A549 (cell line): ENCODE data around the gene CHMP4A. TPM values are rescaled to one million over a fixed set of nuclear protein-coding genes. Genes with fewer than 3 reads are reported as not detected.

Source experiments
- ATAC-seq, 2 experiments: fragments of 200-7000 bp in 1 of 2; fragments of >200 bp in 1 of 2; cut with Nextera tagmentation in 1 of 2; cut with Tn5 transposase in 1 of 2; 3 replicates each; pipeline versions ENCODE4 v1.8.0 to v1.9.1; 2018 to 2020; ENCODE audit warnings: mild to moderate bottlenecking in 1 of 2, moderate library complexity in 1 of 2
- CTCF ChIA-PET: fragments of 300-600 bp; sonication (Branson Sonifier 250); formaldehyde crosslinking; extraction: SDS; loops from one replicate; lab custom pipeline; 2021; ENCODE audit warnings: antibody characterized with exemption, inconsistent platforms; lab: Yijun Ruan, JAX
- POLR2A ChIA-PET: fragments of 350-600 bp; formaldehyde crosslinking; extraction: SDS; loops from one replicate; lab custom pipeline; 2021; ENCODE audit warnings: antibody characterized with exemption, inconsistent platforms; lab: Yijun Ruan, JAX
- DNase-seq, 2 experiments: peaks; one replicate each; pipeline versions ENCODE4 v3.0.0 to v3.0.0-alpha.2; 2011 to 2016; ENCODE audit warnings: low read depth in 1 of 2, low spot score in 1 of 2
- FAIRE-seq: peaks from 2 replicates; lab custom pipeline; 2011; peaks lifted over from hg19 to GRCh38; lab: Jason Lieb, UNC
- H3K27ac ChIP-seq, 2 experiments: fragments of >200 bp; sonication (Bioruptor Twin); formaldehyde crosslinking; 3 replicates each; pipeline ENCODE4 v1.5.1; 2016 to 2017
- H3K4me1 ChIP-seq: fragments of >200 bp; sonication (Bioruptor Twin); formaldehyde crosslinking; 3 replicates; pipeline ENCODE4 v1.6.1; 2016
- H3K4me2 ChIP-seq: fragments of >200 bp; sonication (Bioruptor Twin); formaldehyde crosslinking; 3 replicates; pipeline ENCODE4 v1.6.1; 2016
- H3K4me3 ChIP-seq: fragments of >200 bp; sonication (Bioruptor Twin); formaldehyde crosslinking; 3 replicates; pipeline ENCODE4 v1.5.1; 2016
- H3K9me3 ChIP-seq: fragments of >200 bp; sonication (Bioruptor Twin); formaldehyde crosslinking; 3 replicates; pipeline ENCODE4 v1.6.1; 2016
- ATOH8 ChIP-seq: fragments of 250-450 bp; sonication (Bioruptor Pico); IDR thresholded peaks from 2 replicates; pipeline ENCODE4 v1.5.0; 2020; ENCODE audit warnings: low read depth, mild to moderate bottlenecking, moderate library complexity
- CBX2 ChIP-seq: fragments of 200-600 bp; sonication (generic); IDR thresholded peaks from 2 replicates; pipeline ENCODE4 v1.6.1; 2016; ENCODE audit warnings: low read depth, mild to moderate bottlenecking, borderline replicate concordance
- CBX8 ChIP-seq: fragments of 200-600 bp; sonication (generic); IDR thresholded peaks from 2 replicates; pipeline ENCODE4 v1.6.1; 2016
- CEBPB ChIP-seq, 2 experiments: fragments of >200 bp in 1 of 2; sonication (Bioruptor Twin) in 1 of 2; formaldehyde crosslinking in 1 of 2; IDR thresholded peaks; 2 replicates each; pipeline ENCODE4 v1.6.1; 2012 to 2016
- CHD2 ChIP-seq: fragments of 150-350 bp; IDR thresholded peaks from 2 replicates; pipeline ENCODE4 v1.6.1; 2014; ENCODE audit warnings: low read length; ENCODE audit not compliant: partially characterized antibody
- CHD4 ChIP-seq: fragments of 200-600 bp; sonication (generic); IDR thresholded peaks from 2 replicates; pipeline ENCODE4 v1.6.1; 2016; ENCODE audit warnings: antibody characterized with exemption, mild to moderate bottlenecking, borderline replicate concordance
- E2F6 ChIP-seq: IDR thresholded peaks from 2 replicates; pipeline ENCODE4 v1.6.1; 2012; ENCODE audit warnings: low read depth, borderline replicate concordance
- EHMT2 ChIP-seq: fragments of 200-600 bp; sonication (generic); IDR thresholded peaks from 2 replicates; pipeline ENCODE4 v1.6.1; 2016; ENCODE audit warnings: antibody characterized with exemption, low read depth, mild to moderate bottlenecking, moderate library complexity
- EP300 ChIP-seq, 2 experiments: fragments of >200 bp; sonication (Bioruptor Twin); formaldehyde crosslinking; IDR thresholded peaks; 2 replicates in 1 of 2; 3 replicates in 1 of 2; pipeline ENCODE4 v1.6.1; 2016 to 2017
- FOXS1 ChIP-seq: fragments of 250-450 bp; sonication (Bioruptor Pico); IDR thresholded peaks from 2 replicates; pipeline ENCODE4 v1.5.0; 2020; ENCODE audit warnings: mild to moderate bottlenecking, moderate library complexity
- GATA3 ChIP-seq: IDR thresholded peaks from 2 replicates; pipeline ENCODE4 v1.6.1; 2012; ENCODE audit warnings: borderline replicate concordance
- HES2 ChIP-seq: fragments of >200 bp; sonication (Bioruptor Twin); formaldehyde crosslinking; IDR thresholded peaks from 2 replicates; pipeline ENCODE4 v1.6.1; 2016
- HMGXB4 ChIP-seq: fragments of 250-450 bp; sonication (Bioruptor Pico); IDR thresholded peaks from 2 replicates; pipeline ENCODE4 v1.5.0; 2021; ENCODE audit warnings: mild to moderate bottlenecking, moderate library complexity, borderline replicate concordance
- HOXA7 ChIP-seq: fragments of 250-450 bp; sonication (Bioruptor Pico); IDR thresholded peaks from 2 replicates; pipeline ENCODE4 v1.5.0; 2020; ENCODE audit warnings: mild to moderate bottlenecking, moderate library complexity
- HOXB13 ChIP-seq: fragments of 250-450 bp; sonication (Bioruptor Pico); IDR thresholded peaks from 2 replicates; pipeline ENCODE4 v1.5.0; 2020; ENCODE audit warnings: low read depth, mild to moderate bottlenecking, moderate library complexity
- JUNB ChIP-seq: fragments of >200 bp; sonication (Bioruptor Twin); formaldehyde crosslinking; IDR thresholded peaks from 2 replicates; pipeline ENCODE4 v1.6.1; 2016
- KDM1A ChIP-seq: fragments of 200-600 bp; sonication (generic); IDR thresholded peaks from 2 replicates; pipeline ENCODE4 v1.6.1; 2016; ENCODE audit warnings: low read depth, mild to moderate bottlenecking
- KDM5A ChIP-seq: fragments of 200-600 bp; sonication (generic); IDR thresholded peaks from 2 replicates; pipeline ENCODE4 v1.6.1; 2016; ENCODE audit warnings: antibody characterized with exemption, mild to moderate bottlenecking
- MAFK ChIP-seq: fragments of 450-650 bp; IDR thresholded peaks from 2 replicates; pipeline ENCODE4 v1.6.1; 2014; ENCODE audit not compliant: partially characterized antibody
- MAZ ChIP-seq: fragments of 150-350 bp; IDR thresholded peaks from 2 replicates; pipeline ENCODE4 v1.6.1; 2014; ENCODE audit warnings: antibody characterized with exemption, low read depth, low read length, borderline replicate concordance
- MYC ChIP-seq: IDR thresholded peaks from 2 replicates; pipeline ENCODE4 v1.6.1; 2012; ENCODE audit warnings: mild to moderate bottlenecking, inconsistent platforms, low read length, improper control_type of control experiment, borderline replicate concordance
- NFE2L2 ChIP-seq: fragments of 150-350 bp; conservative IDR thresholded peaks from 2 replicates; pipeline ENCODE4 v1.6.1; 2014; ENCODE audit warnings: low read length
- NPAS2 ChIP-seq: fragments of 250-450 bp; sonication (Bioruptor Pico); IDR thresholded peaks from 2 replicates; pipeline ENCODE4 v1.8.0; 2022; ENCODE audit warnings: mild to moderate bottlenecking, moderate library complexity, borderline replicate concordance
- NR3C1 ChIP-seq: fragments of >200 bp; sonication (Bioruptor Twin); formaldehyde crosslinking; IDR thresholded peaks from 3 replicates; pipeline ENCODE4 v1.6.1; 2017
- POLR2AphosphoS2 ChIP-seq: conservative IDR thresholded peaks from 2 replicates; pipeline ENCODE4 v1.6.1; 2012; ENCODE audit warnings: low read length, improper control_type of control experiment, inconsistent platforms
- RARB ChIP-seq: fragments of 250-450 bp; sonication (Bioruptor Pico); IDR thresholded peaks from 2 replicates; pipeline ENCODE4 v1.8.0; 2021; ENCODE audit warnings: mild to moderate bottlenecking, moderate library complexity
- SMC3 ChIP-seq: fragments of >200 bp; sonication (Bioruptor Twin); formaldehyde crosslinking; IDR thresholded peaks from 3 replicates; pipeline ENCODE4 v1.6.1; 2018; ENCODE audit warnings: inconsistent platforms
- TP53 ChIP-seq: fragments of 250-450 bp; sonication (Bioruptor Pico); IDR thresholded peaks from 2 replicates; pipeline ENCODE4 v1.5.0; 2021; ENCODE audit warnings: mild to moderate bottlenecking, moderate library complexity
- ZC3H11A ChIP-seq: fragments of 450-650 bp; IDR thresholded peaks from 2 replicates; pipeline ENCODE4 v1.6.1; 2014; ENCODE audit warnings: antibody characterized with exemption, mild to moderate bottlenecking
- ZFP36 ChIP-seq: fragments of 450-650 bp; IDR thresholded peaks from 2 replicates; pipeline ENCODE4 v1.6.1; 2014; ENCODE audit warnings: borderline replicate concordance; ENCODE audit not compliant: partially characterized antibody
- ZNF302 ChIP-seq: fragments of 250-450 bp; sonication (Bioruptor Pico); IDR thresholded peaks from 2 replicates; pipeline ENCODE4 v1.9.0; 2021; ENCODE audit warnings: inconsistent platforms, mild to moderate bottlenecking, moderate library complexity
- WGBS: methylation state at CpG from one replicate; pipeline ENCODE4 v1.1.6; 2017; ENCODE audit errors: missing lambda C conversion rate; 5-methylcytosine and 5-hydroxymethylcytosine counted together
- polyA plus RNA-seq, 4 experiments: library from polyadenylated mRNA; depleted of rRNA in 3 of 4; stranded (reverse); fragments of >200 nt; fragmentation: RNase III in 1 of 4; extraction: RNeasy Plus Mini Kit Qiagen cat#74134 plus additional on column Dnase treatment in 1 of 4; gene quantifications; 2 replicates in 3 of 4; 3 replicates in 1 of 4; pipeline ENCODE4 v1.2.3, GENCODE V29; 2011 to 2017

CHMP4A gene
- polyA plus RNA-seq, 2 of the 4 experiments (the other 2 are of a cell fraction): 102 to 112 TPM

- Histone ChIP-seq H3K4me2 (no peak overlapping the region), H3K9me3 (no peaks in the 10 kb centered on the region)
- DNase-seq: no peak
- TF ChIP-seq GATA3 (no peak), MAZ (no peak), KDM1A (no peak), ZNF302 (CRISPR knock-in tag) (no peak), JUNB (no peak), ZC3H11A (no peak), EHMT2 (no peak), CBX2 (no peak), NPAS2 (CRISPR knock-in tag) (no peak), TP53 (no peak), KDM5A (no peak), ZFP36 (no peak), CHD4 (no peak)
- TF ChIP-seq, all 56 proteins: peak for 0
- Histone ChIP-seq H3K4me3 (no peak overlapping the region), H3K27ac (no peak overlapping the region), H3K4me1 (peaks cover 11% of the 10 kb centered on the region)
- no peak for ATAC-seq
- ChIA-PET POLR2A (no interaction called here), CTCF (interaction anchor here (3.4 to 21.7 kb wide), 5 partner anchors 15 to 61 kb away, joined by 11 to 601 read pairs (median 63); partner anchors contain the start of genes CIDEB, DHRS1, LTB4R and LTB4R2)
- 90% methylated on average over 9 of the region's 9 CpGs for WGBS
- FAIRE-seq: no peak
These were observed 27.0 kb upstream of the CHMP4A start for GRCh38 chr14:24240110-24240918.

- Histone ChIP-seq H3K9me3 (no peaks in the 10 kb centered on the region), H3K27ac (no peak overlapping the region), H3K4me2 (no peak overlapping the region), H3K4me3 (no peak overlapping the region), H3K4me1 (peaks cover 17% of the 10 kb centered on the region)
- 95% methylated on average over 5 of the region's 5 CpGs for WGBS
- no peak for TF ChIP-seq E2F6
- TF ChIP-seq FOXS1 (CRISPR knock-in tag): no peak
- no peak for TF ChIP-seq ATOH8
- no peak for TF ChIP-seq KDM1A
- no peak for TF ChIP-seq SMC3
- TF ChIP-seq HOXB13 (CRISPR knock-in tag): no peak
- no peak for TF ChIP-seq RARB (CRISPR knock-in tag)
- no peak for TF ChIP-seq MYC
- no peak for TF ChIP-seq MAZ
- no peak for TF ChIP-seq KDM5A
- ChIA-PET POLR2A (interaction anchor here (1.5 kb wide), 2 partner anchors 33 to 60 kb away, joined by 4 read pairs; partner anchors contain the start of genes DHRS1, NOP9 and RABGGTA), CTCF (interaction anchor here (0.8 to 21.7 kb wide), 7 partner anchors 22 to 193 kb away, joined by 3 to 601 read pairs (median 5); partner anchors contain the start of genes CIDEB, DHRS1, LTB4R and LTB4R2)
- no peak for DNase-seq
- ATAC-seq: no peak
- no peak for FAIRE-seq
These were observed 25.3 kb upstream of the CHMP4A start for GRCh38 chr14:24238527-24239037.

GRCh38 chr14:24238123-24238522 is 24.8 kb upstream of the CHMP4A start:
- ATAC-seq: no peak
- no peak overlapping the region for H3K4me3 ChIP-seq
- DNase-seq: no peak
- H3K4me1 ChIP-seq: peaks cover 16% of the 10 kb centered on the region
- no peak overlapping the region for H3K27ac ChIP-seq
- no peaks in the 10 kb centered on the region for H3K9me3 ChIP-seq
- ChIA-PET CTCF (interaction anchor here (1.1 to 21.7 kb wide), 6 partner anchors 22 to 193 kb away, joined by 3 to 601 read pairs (median 6); partner anchors contain the start of genes CIDEB, DHRS1, LTB4R and LTB4R2), POLR2A (interaction anchor here (1.5 kb wide), 2 partner anchors 33 to 61 kb away, joined by 4 read pairs; partner anchors contain the start of genes DHRS1, NOP9 and RABGGTA)
- no peak overlapping the region for H3K4me2 ChIP-seq
- no peak for FAIRE-seq
- 87% methylated on average over 5 of the region's 5 CpGs for WGBS
- no peak for TF ChIP-seq ZNF302 (CRISPR knock-in tag)
- TF ChIP-seq CBX8: no peak
- no peak for TF ChIP-seq ZC3H11A
- no peak for TF ChIP-seq EP300 (IDR thresholded peaks at IDR 0.05)
- TF ChIP-seq CEBPB (IDR thresholded peaks at IDR 0.05): no peak
- TF ChIP-seq HOXA7 (CRISPR knock-in tag): no peak
- TF ChIP-seq NR3C1: no peak
- TF ChIP-seq MAFK: no peak
- TF ChIP-seq HES2: no peak
- no peak for TF ChIP-seq ZFP36
- no peak for TF ChIP-seq HMGXB4 (CRISPR knock-in tag)
- TF ChIP-seq POLR2AphosphoS2: no peak
- TF ChIP-seq NFE2L2: no peak
- no peak for TF ChIP-seq FOXS1 (CRISPR knock-in tag)
- no peak for TF ChIP-seq CHD2
- no peak for TF ChIP-seq NPAS2 (CRISPR knock-in tag)
